HEK293 (cell line): ENCODE measurements around the gene SMIM13.

Experiments
- CTCF ChIA-PET: fragments of 350-600 bp; formaldehyde crosslinking; extraction: SDS; loops from one replicate; lab custom pipeline; 2021; ENCODE audit warnings: antibody characterized with exemption; lab: Yijun Ruan, JAX
- POLR2A ChIA-PET: fragments of 300-600 bp; formaldehyde crosslinking; extraction: SDS; loops from one replicate; lab custom pipeline; 2020; ENCODE audit warnings: antibody characterized with exemption, inconsistent platforms; lab: Yijun Ruan, JAX
- H3K27ac ChIP-seq: fragments of 200-500 bp; sonication (Bioruptor generic); 2 replicates; pipeline ENCODE4 v1.5.1; 2014; ENCODE audit warnings: low read depth, low read length, control low read depth, inconsistent platforms; ENCODE audit errors: extremely low read depth
- H3K36me3 ChIP-seq, 2 experiments: fragments of 200-500 bp in 1 of 2; sonication (Bioruptor generic) in 1 of 2; 1 replicate in 1 of 2; 2 replicates in 1 of 2; pipeline ENCODE4 v1.5.1; 2014 to 2017; ENCODE audit warnings: inconsistent platforms in 2 of 2, low read length in 2 of 2; ENCODE audit not compliant: control insufficient read depth in 2 of 2, insufficient read depth in 1 of 2
- H3K4me1 ChIP-seq: fragments of 200-500 bp; sonication (Bioruptor generic); 2 replicates; pipeline ENCODE4 v1.5.1; 2014; ENCODE audit warnings: mild to moderate bottlenecking, low read length, inconsistent platforms; ENCODE audit not compliant: control insufficient read depth, insufficient read depth
- H3K4me3 ChIP-seq: 2 replicates; pipeline ENCODE4 v1.5.1; 2011; ENCODE audit warnings: low read depth, mild to moderate bottlenecking, control low read depth, low read length, moderate library complexity
- H3K9me3 ChIP-seq: fragments of 200-500 bp; sonication (Bioruptor generic); 2 replicates; pipeline ENCODE4 v1.5.1; 2014; ENCODE audit warnings: low read depth, low read length, inconsistent platforms; ENCODE audit not compliant: control insufficient read depth, insufficient read depth
- GLIS2 ChIP-seq: fragments of 450-650 bp; formaldehyde crosslinking; IDR thresholded peaks from 2 replicates; pipeline ENCODE4 v1.5.1; 2016; ENCODE audit warnings: missing biosample characterization, missing genetic modification characterization
- HOXC10 ChIP-seq: sonication (generic); formaldehyde crosslinking; IDR thresholded peaks from 2 replicates; pipeline ENCODE4 v1.8.1; 2023; ENCODE audit warnings: mild to moderate bottlenecking, missing genetic modification reagents
- IKZF3 ChIP-seq: fragments of 450-650 bp; IDR thresholded peaks from 2 replicates; pipeline ENCODE4 v1.5.0; 2018; ENCODE audit warnings: missing biosample characterization, mild to moderate bottlenecking, missing genetic modification characterization, moderate library complexity
- MYNN ChIP-seq: fragments of 450-650 bp; formaldehyde crosslinking; IDR thresholded peaks from 2 replicates; pipeline ENCODE4 v1.5.1; 2016; ENCODE audit warnings: missing biosample characterization, missing genetic modification characterization, borderline replicate concordance
- PRDM1 ChIP-seq: fragments of 450-650 bp; formaldehyde crosslinking; IDR thresholded peaks from 2 replicates; pipeline ENCODE4; 2016; ENCODE audit warnings: missing biosample characterization, missing genetic modification characterization
- SP3 ChIP-seq: fragments of 450-650 bp; formaldehyde crosslinking; IDR thresholded peaks from 2 replicates; pipeline ENCODE4 v1.5.1; 2016; ENCODE audit warnings: missing biosample characterization, missing genetic modification characterization
- TRIM28 ChIP-seq: IDR thresholded peaks from 2 replicates; pipeline ENCODE4 v1.6.1; 2011; ENCODE audit warnings: low read length, control low read depth, borderline replicate concordance
- ZBTB17 ChIP-seq: fragments of 450-650 bp; formaldehyde crosslinking; IDR thresholded peaks from 2 replicates; pipeline ENCODE4 v1.5.1; 2016; ENCODE audit warnings: missing biosample characterization, missing genetic modification characterization
- ZIC2 ChIP-seq: fragments of 450-650 bp; formaldehyde crosslinking; IDR thresholded peaks from 2 replicates; pipeline ENCODE4 v1.5.1; 2016; ENCODE audit warnings: missing biosample characterization, missing genetic modification characterization
- ZNF114 ChIP-seq: fragments of 450-650 bp; formaldehyde crosslinking; IDR thresholded peaks from 2 replicates; pipeline ENCODE4 v1.5.0; 2017; ENCODE audit warnings: missing biosample characterization, missing genetic modification characterization
- ZNF24 ChIP-seq: fragments of 450-650 bp; formaldehyde crosslinking; IDR thresholded peaks from 2 replicates; pipeline ENCODE4 v1.5.1; 2016; ENCODE audit warnings: missing biosample characterization, missing genetic modification characterization
- ZNF302 ChIP-seq: fragments of 450-650 bp; formaldehyde crosslinking; IDR thresholded peaks from 2 replicates; pipeline ENCODE4 v1.5.1; 2016; ENCODE audit warnings: missing biosample characterization, missing genetic modification characterization, low read depth
- ZNF341 ChIP-seq: fragments of 450-650 bp; formaldehyde crosslinking; IDR thresholded peaks from 2 replicates; pipeline ENCODE4; 2016; ENCODE audit warnings: low read depth, missing biosample characterization, missing genetic modification characterization
- ZNF354C ChIP-seq: fragments of 450-650 bp; formaldehyde crosslinking; IDR thresholded peaks from 2 replicates; pipeline ENCODE4 v1.5.1; 2016; ENCODE audit warnings: missing biosample characterization, missing genetic modification characterization, low read depth, borderline replicate concordance
- ZNF37A ChIP-seq: fragments of 450-650 bp; IDR thresholded peaks from 2 replicates; pipeline ENCODE4 v1.5.1; 2018; ENCODE audit warnings: missing biosample characterization, missing genetic modification characterization
- ZNF433 ChIP-seq: fragments of 450-650 bp; formaldehyde crosslinking; IDR thresholded peaks from 2 replicates; pipeline ENCODE4 v1.5.1; 2016; ENCODE audit warnings: missing biosample characterization, missing genetic modification characterization, low read depth
- ZNF501 ChIP-seq: fragments of 450-650 bp; formaldehyde crosslinking; IDR thresholded peaks from 2 replicates; pipeline ENCODE4 v1.5.1; 2016; ENCODE audit warnings: missing biosample characterization, missing genetic modification characterization
- ZNF521 ChIP-seq: fragments of 450-650 bp; formaldehyde crosslinking; IDR thresholded peaks from 2 replicates; pipeline ENCODE4 v1.5.1; 2017; ENCODE audit warnings: missing biosample characterization, mild to moderate bottlenecking, missing genetic modification characterization
- ZNF529 ChIP-seq: fragments of 450-650 bp; formaldehyde crosslinking; IDR thresholded peaks from 2 replicates; pipeline ENCODE4 v1.5.1; 2017; ENCODE audit warnings: missing genetic modification characterization, missing biosample characterization; ENCODE audit not compliant: insufficient replicate concordance
- ZNF558 ChIP-seq: fragments of 450-650 bp; formaldehyde crosslinking; IDR thresholded peaks from 2 replicates; pipeline ENCODE4 v1.5.1; 2016; ENCODE audit warnings: missing biosample characterization, missing genetic modification characterization
- ZNF600 ChIP-seq: fragments of 450-650 bp; formaldehyde crosslinking; IDR thresholded peaks from 2 replicates; pipeline ENCODE4 v1.5.1; 2016; ENCODE audit warnings: missing biosample characterization, missing genetic modification characterization
- ZSCAN30 ChIP-seq: fragments of 450-650 bp; IDR thresholded peaks from 2 replicates; pipeline ENCODE4 v1.5.1; 2018; ENCODE audit warnings: missing biosample characterization, mild to moderate bottlenecking, missing genetic modification characterization, moderate library complexity
- ZSCAN5A ChIP-seq: fragments of 450-650 bp; formaldehyde crosslinking; IDR thresholded peaks from 2 replicates; pipeline ENCODE4 v1.5.1; 2016; ENCODE audit warnings: missing biosample characterization, missing genetic modification characterization
- TF ChIP-seq, protein P1 (sequence below): fragments of 450-650 bp; formaldehyde crosslinking; IDR thresholded peaks from 2 replicates; pipeline ENCODE4 v1.5.1; 2016; ENCODE audit warnings: missing biosample characterization, missing genetic modification characterization
- TF ChIP-seq, protein P2 (sequence below): fragments of 450-650 bp; formaldehyde crosslinking; IDR thresholded peaks from 2 replicates; pipeline ENCODE4 v1.5.1; 2016; ENCODE audit warnings: missing biosample characterization, missing genetic modification characterization
- TF ChIP-seq, protein P3 (sequence below): fragments of 450-650 bp; formaldehyde crosslinking; IDR thresholded peaks from 2 replicates; pipeline ENCODE4 v1.5.1; 2016; ENCODE audit warnings: missing biosample characterization, missing genetic modification characterization

The SMIM13 gene

DNA sequence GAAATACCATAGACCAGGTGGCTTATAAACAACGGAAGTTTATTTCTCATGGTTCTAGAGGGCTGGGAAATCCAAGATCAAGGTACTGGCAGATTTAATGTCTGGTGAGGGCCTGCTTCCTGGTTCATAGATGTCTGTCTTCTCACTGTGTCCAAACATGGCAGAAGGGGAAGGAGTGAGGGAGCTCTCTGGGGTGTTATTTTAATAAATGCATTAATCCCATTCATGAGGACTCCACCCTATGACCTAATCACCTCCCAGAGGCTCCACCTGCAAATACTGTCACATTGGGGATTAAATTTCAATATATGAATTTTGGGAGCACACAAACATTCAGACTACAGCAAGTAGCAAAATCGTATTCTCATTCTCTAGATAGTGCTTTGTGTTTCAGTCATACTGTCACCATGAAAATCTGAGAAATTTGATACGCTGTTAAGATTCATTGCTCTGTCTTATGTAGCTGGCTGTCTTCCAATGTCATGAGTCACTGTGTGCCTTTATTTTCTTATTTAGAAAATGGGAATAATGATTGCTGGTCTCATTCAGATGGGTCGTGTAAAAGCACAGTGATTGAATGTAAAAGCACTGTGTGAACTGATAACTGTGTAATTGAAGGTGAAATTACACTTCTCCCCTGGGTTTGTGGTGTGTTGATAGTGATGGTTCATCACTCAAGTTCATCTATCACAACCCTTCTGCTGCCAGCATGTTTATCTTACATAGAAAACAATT lies 26.8 kb downstream of the SMIM13 start (continued):
- TF ChIP-seq PRDM1 (tag by site-specific recombination) (peak; percentile 40; the same call in 1 of the 2 replicates), ZSCAN5A (tag by site-specific recombination) (no peak), ZNF341 (no peak), ZNF501 (tag by site-specific recombination) (peak; percentile 18; the same call in 1 of the 2 replicates), ZNF521 (tag by site-specific recombination) (no peak), HOXC10 (CRISPR knock-in tag) (no peak), MYNN (tag by site-specific recombination) (no peak), GLIS2 (tag by site-specific recombination) (no peak), ZNF600 (tag by site-specific recombination) (0 out of 2 replicates have a peak, but pooled peaks have one; percentile 10), ZNF558 (peak; percentile 32; the same call in 1 of the 2 replicates), ZNF529 (tag by site-specific recombination) (peak; percentile 36), ZNF37A (tag by site-specific recombination) (no peak), ZNF24 (tag by site-specific recombination) (peak; percentile 76; the same call in 1 of the 2 replicates), ZIC2 (no peak), ZNF114 (tag by site-specific recombination) (no peak)
- TF ChIP-seq, protein P1, sequence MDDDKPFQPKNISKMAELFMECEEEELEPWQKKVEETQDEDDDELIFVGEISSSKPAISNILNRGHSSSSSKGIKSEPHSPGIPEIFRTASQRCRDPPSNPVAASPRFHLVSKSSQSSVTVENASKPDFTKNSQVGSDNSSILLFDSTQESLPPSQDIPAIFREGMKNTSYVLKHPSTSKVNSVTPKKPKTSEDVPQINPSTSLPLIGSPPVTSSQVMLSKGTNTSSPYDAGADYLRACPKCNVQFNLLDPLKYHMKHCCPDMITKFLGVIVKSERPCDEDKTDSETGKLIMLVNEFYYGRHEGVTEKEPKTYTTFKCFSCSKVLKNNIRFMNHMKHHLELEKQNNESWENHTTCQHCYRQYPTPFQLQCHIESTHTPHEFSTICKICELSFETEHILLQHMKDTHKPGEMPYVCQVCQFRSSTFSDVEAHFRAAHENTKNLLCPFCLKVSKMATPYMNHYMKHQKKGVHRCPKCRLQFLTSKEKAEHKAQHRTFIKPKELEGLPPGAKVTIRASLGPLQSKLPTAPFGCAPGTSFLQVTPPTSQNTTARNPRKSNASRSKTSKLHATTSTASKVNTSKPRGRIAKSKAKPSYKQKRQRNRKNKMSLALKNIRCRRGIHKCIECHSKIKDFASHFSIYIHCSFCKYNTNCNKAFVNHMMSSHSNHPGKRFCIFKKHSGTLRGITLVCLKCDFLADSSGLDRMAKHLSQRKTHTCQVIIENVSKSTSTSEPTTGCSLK (tag by site-specific recombination), result no peak
- TF ChIP-seq, protein P2, sequence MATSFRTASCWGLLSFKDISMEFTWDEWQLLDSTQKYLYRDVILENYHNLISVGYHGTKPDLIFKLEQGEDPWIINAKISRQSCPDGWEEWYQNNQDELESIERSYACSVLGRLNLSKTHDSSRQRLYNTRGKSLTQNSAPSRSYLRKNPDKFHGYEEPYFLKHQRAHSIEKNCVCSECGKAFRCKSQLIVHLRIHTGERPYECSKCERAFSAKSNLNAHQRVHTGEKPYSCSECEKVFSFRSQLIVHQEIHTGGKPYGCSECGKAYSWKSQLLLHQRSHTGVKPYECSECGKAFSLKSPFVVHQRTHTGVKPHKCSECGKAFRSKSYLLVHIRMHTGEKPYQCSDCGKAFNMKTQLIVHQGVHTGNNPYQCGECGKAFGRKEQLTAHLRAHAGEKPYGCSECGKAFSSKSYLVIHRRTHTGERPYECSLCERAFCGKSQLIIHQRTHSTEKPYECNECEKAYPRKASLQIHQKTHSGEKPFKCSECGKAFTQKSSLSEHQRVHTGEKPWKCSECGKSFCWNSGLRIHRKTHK (tag by site-specific recombination), result no peak
- TF ChIP-seq, protein P3, sequence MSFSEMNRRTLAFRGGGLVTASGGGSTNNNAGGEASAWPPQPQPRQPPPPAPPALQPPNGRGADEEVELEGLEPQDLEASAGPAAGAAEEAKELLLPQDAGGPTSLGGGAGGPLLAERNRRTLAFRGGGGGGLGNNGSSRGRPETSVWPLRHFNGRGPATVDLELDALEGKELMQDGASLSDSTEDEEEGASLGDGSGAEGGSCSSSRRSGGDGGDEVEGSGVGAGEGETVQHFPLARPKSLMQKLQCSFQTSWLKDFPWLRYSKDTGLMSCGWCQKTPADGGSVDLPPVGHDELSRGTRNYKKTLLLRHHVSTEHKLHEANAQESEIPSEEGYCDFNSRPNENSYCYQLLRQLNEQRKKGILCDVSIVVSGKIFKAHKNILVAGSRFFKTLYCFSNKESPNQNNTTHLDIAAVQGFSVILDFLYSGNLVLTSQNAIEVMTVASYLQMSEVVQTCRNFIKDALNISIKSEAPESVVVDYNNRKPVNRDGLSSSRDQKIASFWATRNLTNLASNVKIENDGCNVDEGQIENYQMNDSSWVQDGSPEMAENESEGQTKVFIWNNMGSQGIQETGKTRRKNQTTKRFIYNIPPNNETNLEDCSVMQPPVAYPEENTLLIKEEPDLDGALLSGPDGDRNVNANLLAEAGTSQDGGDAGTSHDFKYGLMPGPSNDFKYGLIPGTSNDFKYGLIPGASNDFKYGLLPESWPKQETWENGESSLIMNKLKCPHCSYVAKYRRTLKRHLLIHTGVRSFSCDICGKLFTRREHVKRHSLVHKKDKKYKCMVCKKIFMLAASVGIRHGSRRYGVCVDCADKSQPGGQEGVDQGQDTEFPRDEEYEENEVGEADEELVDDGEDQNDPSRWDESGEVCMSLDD (tag by site-specific recombination), result no peak

DNA sequence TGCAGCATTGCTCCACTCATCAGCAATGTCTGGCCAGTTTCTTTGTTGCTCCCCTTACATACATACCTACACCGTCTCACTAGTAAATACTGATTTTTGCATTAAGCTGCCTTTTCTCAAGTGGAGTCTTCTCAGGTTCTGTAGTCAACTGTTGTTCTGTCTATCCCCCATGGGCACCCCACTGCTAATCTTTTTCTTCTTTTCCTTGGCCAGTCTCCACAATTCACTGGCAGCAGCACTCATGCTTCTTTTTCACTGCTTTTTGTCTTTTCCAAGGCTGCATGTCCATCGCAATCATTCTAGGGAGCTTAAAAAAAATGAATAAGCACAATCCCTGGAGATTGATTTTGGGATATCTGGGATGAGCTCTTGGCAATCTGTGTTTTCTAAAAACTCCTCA lies 28.2 kb downstream of the SMIM13 start:
- TF ChIP-seq IKZF3 (tag by site-specific recombination) (0 out of 2 replicates have a peak, but pooled peaks have one; percentile 13), SP3 (tag by site-specific recombination) (no peak), ZNF354C (tag by site-specific recombination) (no peak), ZNF302 (no peak), ZSCAN30 (no peak), ZBTB17 (tag by site-specific recombination) (peak; percentile 23; the same call in 1 of the 2 replicates), ZNF433 (tag by site-specific recombination) (no peak), TRIM28 (no peak)
- no peaks in the 10 kb centered on the region for H3K9me3 ChIP-seq
- POLR2A ChIA-PET, result no interaction called here
- no peaks in the 10 kb centered on the region; a peak in 1 of 3 replicates for H3K36me3 ChIP-seq
- no peak overlapping the region for H3K4me3 ChIP-seq
- H3K4me1 ChIP-seq, result peaks cover 27% of the 10 kb centered on the region
- CTCF ChIA-PET, result no interaction called here
- no peak overlapping the region for H3K27ac ChIP-seq
